GM13977 (cell line): ENCODE results near the gene TUBB.

Experiments used
- DNase-seq: peaks from one replicate; pipeline ENCODE4 v3.0.0; 2012; ENCODE audit warnings: low spot score
- in situ Hi-C: fragments of 300-500 bp; cut with MboI; formaldehyde crosslinking; loops from one replicate; pipeline ENCODE4 v1.12.0; 2022; ENCODE audit warnings: low sequenced_read_pairs, low pct_unique_long_range_greater_than_20kb, mixed read lengths, inconsistent platforms; ENCODE audit not compliant: unreplicated experiment
- TF ChIP-seq, protein P1 (sequence below): IDR thresholded peaks from 2 replicates; pipeline ENCODE4 v1.5.1; 2012; ENCODE audit warnings: mild to moderate bottlenecking, control low read depth; ENCODE audit not compliant: insufficient read depth; ENCODE audit errors: extremely low read depth, missing control alignments

Gene TUBB

DNA sequence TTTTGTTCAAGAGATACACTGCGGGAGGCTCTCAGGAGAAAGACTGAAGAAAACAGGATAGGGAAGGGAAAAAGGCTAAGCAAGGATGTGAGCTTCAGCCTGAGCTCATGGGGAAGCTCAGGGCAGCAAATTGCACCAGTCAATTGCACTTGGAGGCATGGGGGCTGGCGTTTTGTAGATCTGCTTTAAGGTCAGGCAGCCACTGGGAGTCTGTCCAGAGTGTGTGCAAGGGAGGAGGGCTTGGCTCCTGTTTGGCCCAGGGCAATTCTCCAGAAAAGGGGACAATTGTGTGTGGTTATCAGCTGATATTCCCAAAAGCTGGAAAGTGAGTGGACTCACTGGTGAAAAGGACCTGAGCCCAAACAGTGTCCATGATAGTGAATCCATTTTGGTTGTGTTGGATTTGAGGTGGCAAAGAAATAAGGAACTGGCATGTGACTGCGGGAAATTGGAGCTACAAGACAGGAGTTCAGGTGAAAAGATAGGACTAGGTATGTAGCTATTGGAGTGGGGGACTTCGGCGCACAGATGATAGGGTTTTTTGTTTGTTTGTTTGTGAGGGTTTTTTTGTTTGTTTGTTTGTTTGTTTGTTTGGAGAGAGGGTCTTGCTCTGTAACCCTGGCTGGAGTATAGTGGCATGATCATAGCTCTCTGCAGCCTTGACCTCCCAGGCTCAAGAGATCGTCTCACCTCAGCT, 46.5 kb downstream of the TUBB start:
- in situ Hi-C loops, result no loop called here
- TF ChIP-seq, protein P1, sequence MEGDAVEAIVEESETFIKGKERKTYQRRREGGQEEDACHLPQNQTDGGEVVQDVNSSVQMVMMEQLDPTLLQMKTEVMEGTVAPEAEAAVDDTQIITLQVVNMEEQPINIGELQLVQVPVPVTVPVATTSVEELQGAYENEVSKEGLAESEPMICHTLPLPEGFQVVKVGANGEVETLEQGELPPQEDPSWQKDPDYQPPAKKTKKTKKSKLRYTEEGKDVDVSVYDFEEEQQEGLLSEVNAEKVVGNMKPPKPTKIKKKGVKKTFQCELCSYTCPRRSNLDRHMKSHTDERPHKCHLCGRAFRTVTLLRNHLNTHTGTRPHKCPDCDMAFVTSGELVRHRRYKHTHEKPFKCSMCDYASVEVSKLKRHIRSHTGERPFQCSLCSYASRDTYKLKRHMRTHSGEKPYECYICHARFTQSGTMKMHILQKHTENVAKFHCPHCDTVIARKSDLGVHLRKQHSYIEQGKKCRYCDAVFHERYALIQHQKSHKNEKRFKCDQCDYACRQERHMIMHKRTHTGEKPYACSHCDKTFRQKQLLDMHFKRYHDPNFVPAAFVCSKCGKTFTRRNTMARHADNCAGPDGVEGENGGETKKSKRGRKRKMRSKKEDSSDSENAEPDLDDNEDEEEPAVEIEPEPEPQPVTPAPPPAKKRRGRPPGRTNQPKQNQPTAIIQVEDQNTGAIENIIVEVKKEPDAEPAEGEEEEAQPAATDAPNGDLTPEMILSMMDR, result no peak
- DNase-seq, result no peak

DNA sequence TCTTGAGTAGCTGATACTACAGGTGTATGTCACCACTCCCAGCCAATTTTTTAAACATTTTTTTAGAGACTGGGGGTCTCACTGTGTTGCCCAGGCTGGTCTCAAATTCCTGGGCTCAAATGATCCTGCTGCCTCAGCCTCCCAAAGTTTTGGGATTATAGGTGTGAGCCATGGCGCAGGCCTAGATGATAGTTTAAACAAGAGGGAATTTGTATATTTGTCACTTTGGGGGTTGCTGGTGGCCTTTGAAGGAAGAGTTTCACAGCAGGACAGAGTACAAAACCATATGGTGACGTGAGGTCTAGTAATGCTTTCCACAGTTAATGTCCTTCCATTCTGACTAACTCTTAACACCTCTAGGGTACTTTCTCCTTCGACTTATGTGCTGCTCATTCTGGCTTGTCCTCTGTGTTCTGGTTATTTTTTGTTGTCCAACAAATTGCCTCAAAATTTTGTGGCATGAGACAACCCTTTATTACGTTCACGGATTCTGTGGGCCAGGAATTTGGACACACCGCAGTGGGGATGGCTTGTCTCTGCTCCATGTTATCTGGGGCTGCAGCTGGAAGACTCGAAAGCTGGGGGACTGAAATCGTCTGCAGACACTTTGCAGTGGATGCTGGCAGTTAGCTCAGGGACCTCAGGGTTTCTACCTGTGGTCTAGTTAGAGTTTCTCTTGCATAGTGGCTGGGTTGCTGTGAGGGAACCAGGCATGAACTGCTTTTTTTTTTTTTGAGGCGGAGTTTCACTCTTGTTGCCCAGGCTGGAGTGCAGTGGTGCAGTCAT, 47.2 kb downstream of the TUBB start:
- TF ChIP-seq, protein P1, result no peak
- peak; percentile 69 for DNase-seq
- in situ Hi-C loops, result no loop called here

DNA sequence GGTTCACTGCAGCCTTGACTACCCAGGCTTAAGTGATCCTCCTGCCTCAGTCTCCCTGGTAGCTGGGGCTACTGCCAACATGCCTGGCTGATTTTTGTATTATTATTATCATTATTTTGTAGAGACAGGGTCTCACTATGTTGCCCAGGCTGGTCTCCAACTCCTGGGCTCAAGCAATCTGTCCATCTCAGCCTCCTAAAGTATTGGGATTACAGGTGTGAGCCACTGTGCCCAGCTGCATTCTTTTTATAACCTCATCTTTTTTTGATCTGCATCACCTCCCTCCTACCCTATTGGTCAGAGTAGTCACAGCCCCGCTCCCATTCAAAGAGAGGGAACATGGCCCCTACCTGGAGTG, 47.8 kb downstream of the TUBB start:
- no peak for DNase-seq
- in situ Hi-C loops, result no loop called here
- TF ChIP-seq, protein P1, result no peak

DNA sequence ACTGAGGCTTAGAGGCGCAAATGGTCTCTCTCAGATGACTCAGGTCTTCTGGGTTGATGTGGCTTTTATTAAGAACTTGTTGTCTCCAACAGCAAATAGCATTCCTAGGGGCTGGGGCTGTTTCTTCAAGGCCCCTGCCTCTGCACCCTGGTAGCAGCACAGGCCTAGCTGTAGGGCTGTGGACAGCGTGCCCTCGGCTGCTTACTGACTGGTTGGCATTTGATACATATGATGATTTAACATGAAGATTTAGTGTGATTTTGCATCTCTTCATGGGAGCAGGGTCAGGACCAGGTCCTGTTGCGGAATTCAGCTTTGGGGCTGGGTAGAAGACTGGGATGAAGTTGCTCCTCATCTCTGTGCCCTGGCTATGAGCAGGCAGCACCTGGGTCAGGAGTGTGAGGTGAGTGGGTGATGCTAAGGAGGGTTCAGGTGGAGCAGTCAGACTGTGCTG, 48.5 kb downstream of the TUBB start:
- DNase-seq, result no peak
- in situ Hi-C loops, result no loop called here
- TF ChIP-seq, protein P1, result no peak

DNA sequence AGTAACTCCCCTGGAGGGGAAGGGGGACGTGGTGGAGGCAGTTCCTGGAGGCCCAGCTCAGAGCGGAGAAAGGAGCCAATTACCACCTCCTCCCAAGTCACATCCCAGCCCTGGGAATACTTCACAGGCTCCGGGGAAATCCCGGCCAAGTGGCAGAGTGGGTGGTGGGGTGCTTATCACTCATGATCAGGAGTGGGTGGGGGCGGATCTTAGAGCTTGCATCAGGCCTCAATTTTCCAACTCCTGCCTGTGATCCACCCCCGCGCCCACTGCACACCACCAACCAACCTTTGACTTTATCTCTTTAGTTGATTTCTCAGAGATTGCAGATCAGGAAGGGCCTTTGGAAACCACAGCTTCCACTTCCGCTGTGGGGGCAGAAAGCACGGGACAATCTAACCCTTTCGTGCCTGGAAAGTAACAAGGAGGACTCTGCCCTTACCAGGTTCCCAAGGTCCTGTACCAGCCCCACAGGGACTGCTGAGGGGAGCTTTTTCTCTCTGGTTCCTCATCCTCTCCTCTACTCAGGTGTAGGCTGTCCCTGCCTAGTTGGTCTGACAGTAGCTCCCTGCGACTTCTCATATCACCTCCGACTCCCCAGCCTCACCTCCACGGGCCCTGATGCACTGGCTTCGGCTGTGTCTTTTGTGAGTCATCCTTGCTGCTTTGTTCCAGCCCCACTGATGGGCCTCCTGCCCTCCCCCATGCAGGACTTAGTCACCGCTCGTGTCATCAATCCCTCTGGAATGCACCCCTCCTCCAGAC, 49.1 kb downstream of the TUBB start:
- in situ Hi-C loops, result no loop called here
- no peak for DNase-seq
- TF ChIP-seq, protein P1, result no peak

GRCh38 chr6:30769853-30770524, 49.8 kb downstream of the TUBB start:
- in situ Hi-C loops, result no loop called here
- no peak for DNase-seq
- TF ChIP-seq, protein P1, result no peak
